ENCODE measurements around the gene SNAI3. TPM values are rescaled to one million over a fixed set of nuclear protein-coding genes. Genes with fewer than 3 reads are reported as not detected.
A peak's percentile ranks its signal among the peaks of the same experiment; 100 is the strongest.

Gene SNAI3
- total RNA-seq, 4 donors from 2014 or later, result 0.26 to 0.83 (median 0.59) TPM

GRCh38 chr16:88722784-88723506 lies 36.6 kb upstream of the SNAI3 start:
- H3K4me3 ChIP-seq, result no peak overlapping the region
- no peak overlapping the region for H3K27ac ChIP-seq (replicated peaks in 1 of 4)
- intact Hi-C loops (cut with DNase I), result no loop called here
- DNase-seq (ENCODE audit: extremely low spot score), result no peak
- no peaks in the 10 kb centered on the region for H3K9me3 ChIP-seq
- H3K4me1 ChIP-seq, result peaks cover 0 to 11% (median 8%) of the 10 kb centered on the region in 4 donors
- TF ChIP-seq EP300 (IDR thresholded peaks at IDR 0.05) (no peak), POLR2AphosphoS5 (IDR thresholded peaks at IDR 0.05) (no peak), POLR2A (IDR thresholded peaks at IDR 0.05; ENCODE audit: low read depth) (no peak)
- TF ChIP-seq, protein P1, sequence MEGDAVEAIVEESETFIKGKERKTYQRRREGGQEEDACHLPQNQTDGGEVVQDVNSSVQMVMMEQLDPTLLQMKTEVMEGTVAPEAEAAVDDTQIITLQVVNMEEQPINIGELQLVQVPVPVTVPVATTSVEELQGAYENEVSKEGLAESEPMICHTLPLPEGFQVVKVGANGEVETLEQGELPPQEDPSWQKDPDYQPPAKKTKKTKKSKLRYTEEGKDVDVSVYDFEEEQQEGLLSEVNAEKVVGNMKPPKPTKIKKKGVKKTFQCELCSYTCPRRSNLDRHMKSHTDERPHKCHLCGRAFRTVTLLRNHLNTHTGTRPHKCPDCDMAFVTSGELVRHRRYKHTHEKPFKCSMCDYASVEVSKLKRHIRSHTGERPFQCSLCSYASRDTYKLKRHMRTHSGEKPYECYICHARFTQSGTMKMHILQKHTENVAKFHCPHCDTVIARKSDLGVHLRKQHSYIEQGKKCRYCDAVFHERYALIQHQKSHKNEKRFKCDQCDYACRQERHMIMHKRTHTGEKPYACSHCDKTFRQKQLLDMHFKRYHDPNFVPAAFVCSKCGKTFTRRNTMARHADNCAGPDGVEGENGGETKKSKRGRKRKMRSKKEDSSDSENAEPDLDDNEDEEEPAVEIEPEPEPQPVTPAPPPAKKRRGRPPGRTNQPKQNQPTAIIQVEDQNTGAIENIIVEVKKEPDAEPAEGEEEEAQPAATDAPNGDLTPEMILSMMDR (IDR thresholded peaks at IDR 0.05), result no peak
- 87% methylated on average over 15 of the region's 39 CpGs for whole genome bisulfite sequencing
- peaks cover 98 to 100% (median 100%) of the 10 kb centered on the region in 4 donors for H3K36me3 ChIP-seq
- no peaks in the 10 kb centered on the region for H3K27me3 ChIP-seq

GRCh38 chr16:88721815-88722755 lies 35.8 kb upstream of the SNAI3 start:
- DNase-seq (ENCODE audit: extremely low spot score), result no peak
- TF ChIP-seq, protein P1 (IDR thresholded peaks at IDR 0.05), result no peak
- TF ChIP-seq EP300 (IDR thresholded peaks at IDR 0.05) (no peak), POLR2AphosphoS5 (IDR thresholded peaks at IDR 0.05) (no peak), POLR2A (IDR thresholded peaks at IDR 0.05; ENCODE audit: low read depth) (no peak)
- peaks cover 0 to 11% (median 8%) of the 10 kb centered on the region in 4 donors for H3K4me1 ChIP-seq
- H3K36me3 ChIP-seq, result peaks cover 98 to 100% (median 100%) of the 10 kb centered on the region in 4 donors
- no peak overlapping the region for H3K4me3 ChIP-seq
- intact Hi-C loops (cut with DNase I), result no loop called here
- 96% methylated on average over 31 of the region's 61 CpGs for WGBS
- no peaks in the 10 kb centered on the region for H3K9me3 ChIP-seq
- no peaks in the 10 kb centered on the region for H3K27me3 ChIP-seq
- no peak overlapping the region for H3K27ac ChIP-seq (replicated peaks in 1 of 4)

DNA sequence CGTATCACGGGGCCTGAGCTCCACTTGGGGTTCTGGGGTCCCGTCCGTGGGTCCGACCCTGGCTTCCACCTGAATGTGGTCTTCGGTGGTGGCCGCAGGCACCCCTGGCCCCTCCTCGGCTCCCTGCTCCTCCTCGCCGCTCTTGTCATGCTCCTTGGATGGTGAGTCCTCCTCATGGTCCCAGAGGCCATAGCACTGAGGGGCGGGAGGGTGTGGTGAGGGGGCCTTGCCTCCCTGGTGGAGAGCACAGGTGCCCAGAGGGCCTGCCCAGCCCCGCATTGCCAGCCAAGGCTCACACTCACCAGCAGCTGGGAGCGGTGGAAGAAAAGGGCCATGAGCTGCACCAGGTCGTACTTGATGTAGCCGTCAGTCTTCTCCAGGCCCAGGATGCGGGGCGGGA lies 34.9 kb upstream of the SNAI3 start:
- Histone ChIP-seq H3K4me1 (peaks cover 0 to 11% (median 8%) of the 10 kb centered on the region in 4 donors), H3K4me3 (no peak overlapping the region), H3K27ac (replicated peaks in 1 of 4) (no peak overlapping the region), H3K27me3 (no peaks in the 10 kb centered on the region), H3K9me3 (no peaks in the 10 kb centered on the region), H3K36me3 (peaks cover 98 to 100% (median 100%) of the 10 kb centered on the region in 4 donors)
- DNase-seq (ENCODE audit: extremely low spot score), result no peak
- TF ChIP-seq POLR2AphosphoS5 (IDR thresholded peaks at IDR 0.05), result no peak
- TF ChIP-seq POLR2A (IDR thresholded peaks at IDR 0.05; ENCODE audit: low read depth), result no peak
- no peak for TF ChIP-seq EP300 (IDR thresholded peaks at IDR 0.05)
- TF ChIP-seq, protein P1 (IDR thresholded peaks at IDR 0.05), result no peak
- intact Hi-C loops (cut with DNase I), result no loop called here
- 97% methylated on average over 16 of the region's 17 CpGs for WGBS

DNA sequence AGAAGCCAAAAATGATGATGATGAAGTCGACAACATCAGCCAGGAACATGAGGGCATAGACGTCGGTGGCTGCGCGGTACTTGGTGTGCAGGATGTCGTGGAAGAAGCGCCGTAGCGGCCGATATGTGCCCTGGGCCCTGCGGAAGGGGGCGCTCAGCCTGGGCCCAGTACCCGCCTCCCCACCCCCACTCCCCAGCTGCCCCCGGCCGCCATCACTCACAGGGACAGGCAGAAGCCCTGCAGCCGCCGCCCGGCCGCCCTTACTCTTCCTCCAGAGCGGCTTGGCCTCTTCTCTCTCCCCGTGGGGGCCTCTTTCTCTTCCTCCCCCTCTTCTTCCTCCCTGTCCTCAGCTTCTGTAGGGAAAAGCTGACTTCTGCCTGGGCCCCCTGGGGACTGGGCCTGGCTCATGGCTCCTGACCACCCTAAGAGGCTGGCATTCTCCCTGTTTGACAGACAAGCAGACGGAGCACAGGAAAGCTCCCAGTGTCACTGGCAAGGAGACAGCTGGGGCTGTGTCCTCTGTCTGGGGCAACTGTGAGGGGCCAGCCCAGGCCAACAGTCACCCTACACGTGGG lies 34.2 kb upstream of the SNAI3 start:
- no peak for DNase-seq (ENCODE audit: extremely low spot score)
- intact Hi-C loops (cut with DNase I), result no loop called here
- Histone ChIP-seq H3K4me3 (no peak overlapping the region), H3K4me1 (peaks cover 0 to 11% (median 8%) of the 10 kb centered on the region in 4 donors), H3K9me3 (no peaks in the 10 kb centered on the region), H3K36me3 (peaks cover 98 to 100% (median 100%) of the 10 kb centered on the region in 4 donors), H3K27me3 (no peaks in the 10 kb centered on the region), H3K27ac (replicated peaks in 1 of 4) (peak overlapping the region in 1 of 4 donors; percentile 56)
- 84% methylated on average over 19 of the region's 23 CpGs for WGBS
- TF ChIP-seq, protein P1 (IDR thresholded peaks at IDR 0.05), result no peak
- TF ChIP-seq POLR2A (IDR thresholded peaks at IDR 0.05; ENCODE audit: low read depth) (no peak), EP300 (IDR thresholded peaks at IDR 0.05) (no peak), POLR2AphosphoS5 (IDR thresholded peaks at IDR 0.05) (no peak)

Measured in esophagus muscularis mucosa (tissue), 4 donors.